GM19455 (cell line): ENCODE results near the gene ZNF200.
"Not testable (repeated sequence)": the region's sequence is repeated elsewhere in the genome, so short reads cannot be mapped to it uniquely, and the experiment has no call there.

Experiments used
- ATAC-seq: cut with Tn5 transposase; IDR thresholded peaks from one replicate; pipeline ENCODE4 v1.9.1; 2021; ENCODE audit not compliant: unreplicated experiment

The ZNF200 gene

GRCh38 chr16:3252967-3253366 lies 18.0 kb upstream of the ZNF200 start:
- ATAC-seq: no peak

- no peak for ATAC-seq
Measured at GRCh38 chr16:3249451-3249850, 14.5 kb upstream of the ZNF200 start.

DNA sequence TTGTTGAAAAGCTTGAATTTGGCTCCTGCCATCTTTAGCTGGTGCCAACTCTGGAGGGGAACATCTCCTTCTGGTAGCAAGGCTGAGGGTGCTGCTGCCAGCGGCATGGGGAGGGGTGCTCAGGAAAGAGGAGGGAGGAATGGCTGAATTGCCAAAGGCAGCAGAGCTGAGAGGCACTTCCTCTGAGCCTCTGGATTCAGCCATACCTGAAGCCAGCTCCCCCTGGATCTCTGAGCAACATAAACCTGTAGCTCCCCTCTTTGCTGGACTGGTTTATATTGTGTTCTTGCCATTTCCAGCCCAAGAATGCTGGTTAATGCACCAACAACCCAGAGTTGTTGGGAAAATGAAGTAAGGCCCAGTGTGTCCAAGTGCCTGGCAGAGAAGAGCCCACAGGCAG lies 14.1 kb upstream of the ZNF200 start:
- no peak for ATAC-seq

DNA sequence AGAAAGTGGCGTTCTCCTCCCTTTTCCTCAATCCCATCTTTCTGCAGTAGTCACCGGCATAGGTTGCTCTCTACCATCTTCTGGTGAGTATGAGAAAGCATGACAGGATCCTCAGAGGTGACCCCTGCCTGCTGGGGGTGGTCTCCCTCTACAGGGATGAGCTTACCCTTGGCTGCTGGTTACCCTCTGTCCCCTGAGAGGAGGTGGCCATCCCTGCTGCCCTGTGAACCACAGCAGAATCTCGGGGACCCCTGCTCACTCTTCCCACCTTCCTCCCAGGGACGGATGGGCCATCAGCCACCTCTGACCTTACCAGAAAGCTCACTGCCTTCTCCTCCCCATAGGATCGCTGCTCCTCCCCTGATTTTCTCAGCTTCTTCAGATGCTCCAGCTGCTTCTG lies 13.6 kb upstream of the ZNF200 start:
- ATAC-seq: no peak

DNA sequence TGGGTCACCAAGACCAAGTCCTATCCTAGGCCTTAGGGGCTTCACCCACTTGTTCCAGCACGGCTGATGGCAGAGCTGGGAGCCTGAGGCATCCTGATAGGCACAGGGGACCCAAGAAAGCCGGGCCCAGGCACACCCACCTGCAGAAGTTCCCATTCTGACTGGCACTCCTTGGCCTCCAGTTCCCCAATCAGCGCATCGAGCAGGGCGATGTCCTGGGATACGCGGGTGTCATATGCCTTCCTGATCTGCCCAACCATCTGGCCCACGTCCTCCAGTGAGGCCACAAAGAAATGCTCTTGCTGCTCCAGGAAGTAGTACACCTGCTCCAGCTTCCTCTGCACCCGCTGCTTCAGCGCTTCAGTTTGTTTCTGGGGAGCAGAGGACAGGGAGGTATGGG lies 11.9 kb upstream of the ZNF200 start:
- no peak for ATAC-seq

- no peak for ATAC-seq
Measured at GRCh38 chr16:3246002-3246401, 11.0 kb upstream of the ZNF200 start.

- ATAC-seq: no peak
Measured at GRCh38 chr16:3243882-3244281, 8.9 kb upstream of the ZNF200 start.

DNA sequence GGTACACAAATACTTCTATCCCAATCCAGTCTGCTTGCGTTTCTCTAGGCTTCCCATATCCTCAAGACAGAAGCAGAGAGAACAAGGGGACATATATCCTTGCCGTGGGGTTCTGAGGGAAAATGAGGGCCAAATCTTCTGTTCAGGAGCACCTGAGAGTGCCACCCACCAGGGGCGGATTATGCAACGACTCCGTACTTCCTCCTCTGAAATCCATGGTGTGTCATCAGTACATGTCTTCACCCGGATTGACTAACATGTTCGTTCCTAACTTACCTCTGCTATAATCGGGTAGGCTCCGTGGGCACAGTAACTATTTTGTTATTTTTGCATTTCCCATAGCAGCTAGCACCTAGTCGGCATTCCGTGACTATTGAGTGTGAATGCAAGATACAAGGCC lies 7.8 kb upstream of the ZNF200 start:
- no peak for ATAC-seq

DNA sequence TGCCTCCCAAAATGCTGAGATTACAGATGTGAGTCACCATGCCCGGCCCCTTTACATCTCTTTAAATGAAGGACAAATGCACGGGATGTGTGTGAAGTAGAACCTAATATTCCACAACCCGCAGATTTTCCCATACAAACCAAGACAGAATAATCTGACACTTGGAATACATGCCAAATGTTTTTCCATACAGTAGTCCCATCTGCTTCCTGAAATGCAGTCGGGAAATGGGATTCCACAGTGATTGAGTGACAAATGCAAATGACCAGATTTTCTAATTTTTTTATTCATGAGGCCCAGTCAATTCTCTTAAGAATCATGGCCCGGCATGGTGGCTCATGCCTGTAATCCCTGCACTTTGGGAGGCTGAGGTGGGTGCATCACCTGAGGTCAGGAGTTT lies 6.8 kb upstream of the ZNF200 start:
- ATAC-seq: no peak

- ATAC-seq: no peak
Measured at GRCh38 chr16:3235856-3236669, 1.1 kb upstream of the ZNF200 start.

DNA sequence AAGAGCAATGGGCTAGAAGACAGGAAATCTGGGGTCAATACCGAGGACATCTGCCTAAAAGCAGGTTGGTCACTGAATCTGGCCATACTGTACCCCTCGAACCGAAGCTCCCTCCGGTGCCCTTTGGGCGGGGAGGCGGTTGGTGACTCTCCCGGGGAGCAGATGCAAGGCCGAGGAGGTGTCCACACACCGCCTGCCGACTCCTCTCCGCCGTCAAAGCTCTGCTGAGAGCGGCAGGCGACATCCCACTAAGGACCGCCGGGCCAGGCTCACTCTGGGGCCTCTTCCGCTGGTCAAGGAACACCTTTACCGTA lies 458 bp downstream of the ZNF200 start:
- no peak for ATAC-seq

GRCh38 chr16:3223913-3224515 lies 10.9 kb downstream of the ZNF200 start:
- ATAC-seq: no peak

- no peak for ATAC-seq
Measured at GRCh38 chr16:3220839-3221238, 14.1 kb downstream of the ZNF200 start.

GRCh38 chr16:3216263-3216640 lies 18.7 kb downstream of the ZNF200 start:
- ATAC-seq: no peak

DNA sequence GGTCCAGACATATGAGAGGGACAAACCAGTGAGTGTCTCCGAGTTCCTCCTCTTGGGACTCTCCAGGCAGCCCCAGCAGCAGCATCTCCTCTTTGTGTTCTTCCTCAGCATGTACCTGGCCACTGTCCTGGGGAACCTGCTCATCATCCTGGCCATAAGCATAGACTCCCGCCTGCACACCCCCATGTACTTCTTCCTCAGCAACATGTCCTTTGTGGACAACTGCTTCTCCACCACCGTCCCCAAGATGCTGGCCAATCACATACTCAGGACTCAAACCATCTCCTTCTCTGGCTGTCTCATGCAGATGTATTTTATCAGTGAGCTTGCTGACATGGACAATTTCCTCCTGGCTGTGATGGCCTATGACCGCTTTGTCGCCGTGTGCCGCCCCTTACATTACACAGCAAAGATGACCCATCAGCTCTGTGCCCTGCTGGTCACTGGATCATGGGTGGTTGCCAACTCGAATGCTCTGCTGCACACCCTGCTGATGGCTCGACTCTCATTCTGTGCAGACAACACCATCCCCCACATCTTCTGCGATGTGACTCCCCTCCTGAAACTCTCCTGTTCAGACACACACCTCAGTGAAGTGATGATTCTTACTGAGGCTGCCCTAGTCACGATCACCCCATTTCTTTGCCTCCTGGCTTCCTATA lies 19.2 kb downstream of the ZNF200 start:
- ATAC-seq: no peak

GRCh38 chr16:3214904-3215600 lies 19.9 kb downstream of the ZNF200 start:
- no peak for ATAC-seq

DNA sequence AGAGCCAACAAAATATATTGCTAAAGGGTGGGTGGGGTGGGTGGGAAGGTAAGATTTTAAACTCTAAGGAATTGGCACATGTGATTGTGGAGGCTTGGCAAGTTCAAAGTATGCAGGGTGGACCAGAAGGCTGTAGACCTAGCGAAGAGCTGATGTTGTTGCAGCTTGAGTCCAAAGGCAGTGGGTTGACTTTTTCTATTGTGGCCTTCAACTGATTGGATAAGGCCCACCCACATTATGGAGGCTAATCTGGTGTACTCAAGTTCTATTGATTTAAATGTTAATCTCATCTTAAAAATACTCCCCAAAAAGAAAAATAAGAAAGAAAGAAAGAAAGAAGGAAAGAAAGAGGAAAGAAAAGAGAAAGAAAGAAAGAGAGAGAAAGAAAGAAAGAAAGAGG lies 22.4 kb downstream of the ZNF200 start:
- ATAC-seq: no peak

GRCh38 chr16:3212006-3212405 lies 23.0 kb downstream of the ZNF200 start:
- no peak for ATAC-seq

DNA sequence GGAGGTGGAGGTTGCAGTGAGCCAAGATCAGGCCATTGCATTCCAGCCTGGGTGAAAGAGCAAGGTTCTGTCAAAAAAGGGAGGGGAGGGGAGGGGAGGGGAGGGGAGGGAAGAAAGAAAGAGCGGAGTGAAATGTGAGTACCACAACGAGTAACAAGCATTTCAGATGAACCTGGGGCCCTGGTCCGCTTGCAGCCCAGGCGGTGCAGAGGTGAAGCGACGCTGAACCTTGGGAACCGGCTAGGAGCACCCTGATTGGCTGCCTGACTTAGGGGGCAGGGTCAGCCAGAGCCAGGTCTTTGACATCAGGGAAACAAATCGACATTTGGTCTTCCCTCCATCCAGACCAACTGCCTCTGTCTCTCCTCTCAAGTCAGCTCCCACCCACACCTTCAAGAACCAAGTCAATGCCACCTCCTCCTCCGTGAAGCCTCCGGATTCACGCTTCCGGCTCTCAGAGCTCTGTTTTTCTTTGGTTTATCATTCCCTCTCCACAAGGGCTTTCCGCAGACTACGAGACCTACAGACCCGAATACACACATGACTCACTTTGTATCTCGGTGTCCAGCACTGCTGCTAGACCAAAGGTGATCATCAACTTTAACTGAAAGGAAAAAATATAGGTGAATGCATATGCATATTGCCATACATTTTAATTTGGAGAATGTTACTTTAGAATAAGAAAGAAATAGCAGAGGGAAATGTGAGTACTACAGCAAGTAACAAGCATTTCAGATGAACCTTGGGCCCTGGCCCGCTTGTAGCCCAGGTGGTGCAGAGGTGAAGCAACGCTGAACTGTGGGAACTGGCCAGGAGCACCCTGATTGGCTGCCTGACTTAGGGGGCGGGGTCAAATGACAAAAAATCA lies 27.6 kb downstream of the ZNF200 start:
- no peak for ATAC-seq

DNA sequence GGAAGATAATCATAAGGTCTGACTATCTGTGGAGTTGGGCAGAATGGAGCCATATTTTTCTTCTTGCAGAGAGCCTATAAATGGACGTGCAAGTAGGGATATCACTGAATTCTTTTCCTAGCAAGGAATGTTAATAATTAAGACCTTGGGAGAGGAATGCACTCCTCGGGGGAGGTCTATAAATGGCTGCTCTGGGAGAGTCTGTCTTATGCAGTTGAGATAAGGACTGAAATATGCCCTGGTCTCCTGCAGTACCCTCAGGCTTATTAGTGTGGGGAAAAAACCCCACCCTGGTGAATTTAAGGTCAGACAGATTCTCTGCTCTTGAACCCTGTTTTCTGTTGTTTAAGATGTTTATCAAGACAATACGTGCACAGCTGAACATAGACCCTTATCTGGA lies 29.0 kb downstream of the ZNF200 start:
- not testable (repeated sequence) for ATAC-seq
